ENCODE data around the gene YPEL1.
A peak's percentile ranks its signal among the peaks of the same experiment; 100 is the strongest.

GRCh38 chr22:21677606-21678443 is 57.8 kb downstream of the YPEL1 start:
- peak; percentile 35; the same call in 1 of the 2 replicates for TF ChIP-seq ZFX (CRISPR knock-in tag; IDR thresholded peaks at IDR 0.05; ENCODE audit: low read depth)
- peak; percentile 92 for TF ChIP-seq ZNF687 (CRISPR knock-in tag; IDR thresholded peaks at IDR 0.05)
- TF ChIP-seq MTA1 (CRISPR knock-in tag; IDR thresholded peaks at IDR 0.05; ENCODE audit: borderline replicate concordance), result peak; percentile 89; the same call in 1 of the 2 replicates
- no peak for TF ChIP-seq HMGXB4 (CRISPR knock-in tag; IDR thresholded peaks at IDR 0.05; ENCODE audit: borderline replicate concordance in 1 of 2, low read depth in 1 of 2)
- TF ChIP-seq ZNF792 (CRISPR knock-in tag; IDR thresholded peaks at IDR 0.05), result peak; percentile 55; the same call in 1 of the 2 replicates
- no peak for TF ChIP-seq NR1H2 (CRISPR knock-in tag; IDR thresholded peaks at IDR 0.05; ENCODE audit: borderline replicate concordance, low read depth)
- no peak for TF ChIP-seq HDAC6 (IDR thresholded peaks at IDR 0.05; ENCODE audit: low read depth, low read length)
- TF ChIP-seq ZBTB34 (CRISPR knock-in tag; IDR thresholded peaks at IDR 0.05), result peak; percentile 60; the same call in 1 of the 2 replicates
- peak; percentile 83 for TF ChIP-seq REPIN1 (CRISPR knock-in tag; IDR thresholded peaks at IDR 0.05; ENCODE audit: borderline replicate concordance, low read depth)
- no peak for TF ChIP-seq ZNF329 (CRISPR knock-in tag; IDR thresholded peaks at IDR 0.05; ENCODE audit: low read depth)
- TF ChIP-seq POLR2A (IDR thresholded peaks at IDR 0.05; ENCODE audit: insufficient read depth in 1 of 2, low read depth in 2 of 2, low read length in 2 of 2), result no peak
- TF ChIP-seq, protein P1, sequence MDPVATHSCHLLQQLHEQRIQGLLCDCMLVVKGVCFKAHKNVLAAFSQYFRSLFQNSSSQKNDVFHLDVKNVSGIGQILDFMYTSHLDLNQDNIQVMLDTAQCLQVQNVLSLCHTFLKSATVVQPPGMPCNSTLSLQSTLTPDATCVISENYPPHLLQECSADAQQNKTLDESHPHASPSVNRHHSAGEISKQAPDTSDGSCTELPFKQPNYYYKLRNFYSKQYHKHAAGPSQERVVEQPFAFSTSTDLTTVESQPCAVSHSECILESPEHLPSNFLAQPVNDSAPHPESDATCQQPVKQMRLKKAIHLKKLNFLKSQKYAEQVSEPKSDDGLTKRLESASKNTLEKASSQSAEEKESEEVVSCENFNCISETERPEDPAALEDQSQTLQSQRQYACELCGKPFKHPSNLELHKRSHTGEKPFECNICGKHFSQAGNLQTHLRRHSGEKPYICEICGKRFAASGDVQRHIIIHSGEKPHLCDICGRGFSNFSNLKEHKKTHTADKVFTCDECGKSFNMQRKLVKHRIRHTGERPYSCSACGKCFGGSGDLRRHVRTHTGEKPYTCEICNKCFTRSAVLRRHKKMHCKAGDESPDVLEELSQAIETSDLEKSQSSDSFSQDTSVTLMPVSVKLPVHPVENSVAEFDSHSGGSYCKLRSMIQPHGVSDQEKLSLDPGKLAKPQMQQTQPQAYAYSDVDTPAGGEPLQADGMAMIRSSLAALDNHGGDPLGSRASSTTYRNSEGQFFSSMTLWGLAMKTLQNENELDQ (CRISPR knock-in tag; IDR thresholded peaks at IDR 0.05; ENCODE audit: borderline replicate concordance), result no peak
- TF ChIP-seq, protein P2, sequence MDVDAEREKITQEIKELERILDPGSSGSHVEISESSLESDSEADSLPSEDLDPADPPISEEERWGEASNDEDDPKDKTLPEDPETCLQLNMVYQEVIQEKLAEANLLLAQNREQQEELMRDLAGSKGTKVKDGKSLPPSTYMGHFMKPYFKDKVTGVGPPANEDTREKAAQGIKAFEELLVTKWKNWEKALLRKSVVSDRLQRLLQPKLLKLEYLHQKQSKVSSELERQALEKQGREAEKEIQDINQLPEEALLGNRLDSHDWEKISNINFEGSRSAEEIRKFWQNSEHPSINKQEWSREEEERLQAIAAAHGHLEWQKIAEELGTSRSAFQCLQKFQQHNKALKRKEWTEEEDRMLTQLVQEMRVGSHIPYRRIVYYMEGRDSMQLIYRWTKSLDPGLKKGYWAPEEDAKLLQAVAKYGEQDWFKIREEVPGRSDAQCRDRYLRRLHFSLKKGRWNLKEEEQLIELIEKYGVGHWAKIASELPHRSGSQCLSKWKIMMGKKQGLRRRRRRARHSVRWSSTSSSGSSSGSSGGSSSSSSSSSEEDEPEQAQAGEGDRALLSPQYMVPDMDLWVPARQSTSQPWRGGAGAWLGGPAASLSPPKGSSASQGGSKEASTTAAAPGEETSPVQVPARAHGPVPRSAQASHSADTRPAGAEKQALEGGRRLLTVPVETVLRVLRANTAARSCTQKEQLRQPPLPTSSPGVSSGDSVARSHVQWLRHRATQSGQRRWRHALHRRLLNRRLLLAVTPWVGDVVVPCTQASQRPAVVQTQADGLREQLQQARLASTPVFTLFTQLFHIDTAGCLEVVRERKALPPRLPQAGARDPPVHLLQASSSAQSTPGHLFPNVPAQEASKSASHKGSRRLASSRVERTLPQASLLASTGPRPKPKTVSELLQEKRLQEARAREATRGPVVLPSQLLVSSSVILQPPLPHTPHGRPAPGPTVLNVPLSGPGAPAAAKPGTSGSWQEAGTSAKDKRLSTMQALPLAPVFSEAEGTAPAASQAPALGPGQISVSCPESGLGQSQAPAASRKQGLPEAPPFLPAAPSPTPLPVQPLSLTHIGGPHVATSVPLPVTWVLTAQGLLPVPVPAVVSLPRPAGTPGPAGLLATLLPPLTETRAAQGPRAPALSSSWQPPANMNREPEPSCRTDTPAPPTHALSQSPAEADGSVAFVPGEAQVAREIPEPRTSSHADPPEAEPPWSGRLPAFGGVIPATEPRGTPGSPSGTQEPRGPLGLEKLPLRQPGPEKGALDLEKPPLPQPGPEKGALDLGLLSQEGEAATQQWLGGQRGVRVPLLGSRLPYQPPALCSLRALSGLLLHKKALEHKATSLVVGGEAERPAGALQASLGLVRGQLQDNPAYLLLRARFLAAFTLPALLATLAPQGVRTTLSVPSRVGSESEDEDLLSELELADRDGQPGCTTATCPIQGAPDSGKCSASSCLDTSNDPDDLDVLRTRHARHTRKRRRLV (CRISPR knock-in tag; IDR thresholded peaks at IDR 0.05), result no peak

Measured in HepG2 (cell line).